ENCODE data around the gene UBTF. TPM values are rescaled to one million over a fixed set of nuclear protein-coding genes. Genes with fewer than 3 reads are reported as not detected.
"Not testable (repeated sequence)": the region's sequence is repeated elsewhere in the genome, so short reads cannot be mapped to it uniquely, and the experiment has no call there.

The UBTF gene
- polyA plus RNA-seq, 2 donors = 30.3 to 35.2 TPM

- WGBS, 2 donors = 83 to 87% methylated on average over 10 of the region's 10 CpGs
- Histone ChIP-seq H3K4me3 (ENCODE audit: low read depth in 1 of 2, low read length in 2 of 2) (no peak overlapping the region), H3K4me1 (ENCODE audit: control insufficient read depth in 2 of 2, insufficient read depth in 2 of 2, low read length in 1 of 2) (no peaks in the 10 kb centered on the region), H3K9me3 (ENCODE audit: control insufficient read depth in 2 of 2, insufficient read depth in 1 of 2, low read depth in 1 of 2, low read length in 1 of 2) (no peaks in the 10 kb centered on the region), H3K27ac (ENCODE audit: low read depth in 2 of 2, low read length in 1 of 2) (no peak overlapping the region), H3K36me3 (ENCODE audit: control insufficient read depth in 2 of 2, insufficient read depth in 2 of 2, low read length in 1 of 2) (no peaks in the 10 kb centered on the region), H3K27me3 (ENCODE audit: control insufficient read depth in 1 of 2, insufficient read depth in 2 of 2, low read length in 2 of 2) (no peaks in the 10 kb centered on the region)
These were observed 28.6 kb upstream of the UBTF start for GRCh38 chr17:44247876-44248736.

GRCh38 chr17:44247440-44247841 is 28.0 kb upstream of the UBTF start:
- Histone ChIP-seq H3K27me3 (ENCODE audit: control insufficient read depth in 1 of 2, insufficient read depth in 2 of 2, low read length in 2 of 2) (no peaks in the 10 kb centered on the region), H3K4me3 (ENCODE audit: low read depth in 1 of 2, low read length in 2 of 2) (no peak overlapping the region), H3K27ac (ENCODE audit: low read depth in 2 of 2, low read length in 1 of 2) (no peak overlapping the region), H3K4me1 (ENCODE audit: control insufficient read depth in 2 of 2, insufficient read depth in 2 of 2, low read length in 1 of 2) (no peaks in the 10 kb centered on the region), H3K9me3 (ENCODE audit: control insufficient read depth in 2 of 2, insufficient read depth in 1 of 2, low read depth in 1 of 2, low read length in 1 of 2) (no peaks in the 10 kb centered on the region), H3K36me3 (ENCODE audit: control insufficient read depth in 2 of 2, insufficient read depth in 2 of 2, low read length in 1 of 2) (no peaks in the 10 kb centered on the region)
- WGBS, 2 donors = 60 to 63% methylated on average over 7 of the region's 7 CpGs

- H3K4me3 ChIP-seq (ENCODE audit: low read depth in 1 of 2, low read length in 2 of 2) = no peak overlapping the region
- WGBS, 2 donors = 73 to 76% methylated on average over 6 of the region's 6 CpGs
- H3K9me3 ChIP-seq (ENCODE audit: control insufficient read depth in 2 of 2, insufficient read depth in 1 of 2, low read depth in 1 of 2, low read length in 1 of 2) = no peaks in the 10 kb centered on the region
- no peaks in the 10 kb centered on the region for H3K36me3 ChIP-seq (ENCODE audit: control insufficient read depth in 2 of 2, insufficient read depth in 2 of 2, low read length in 1 of 2)
- no peak overlapping the region for H3K27ac ChIP-seq (ENCODE audit: low read depth in 2 of 2, low read length in 1 of 2)
- H3K4me1 ChIP-seq (ENCODE audit: control insufficient read depth in 2 of 2, insufficient read depth in 2 of 2, low read length in 1 of 2) = no peaks in the 10 kb centered on the region
- no peaks in the 10 kb centered on the region for H3K27me3 ChIP-seq (ENCODE audit: control insufficient read depth in 1 of 2, insufficient read depth in 2 of 2, low read length in 2 of 2)
These were observed 21.7 kb upstream of the UBTF start for GRCh38 chr17:44241106-44241624.

DNA sequence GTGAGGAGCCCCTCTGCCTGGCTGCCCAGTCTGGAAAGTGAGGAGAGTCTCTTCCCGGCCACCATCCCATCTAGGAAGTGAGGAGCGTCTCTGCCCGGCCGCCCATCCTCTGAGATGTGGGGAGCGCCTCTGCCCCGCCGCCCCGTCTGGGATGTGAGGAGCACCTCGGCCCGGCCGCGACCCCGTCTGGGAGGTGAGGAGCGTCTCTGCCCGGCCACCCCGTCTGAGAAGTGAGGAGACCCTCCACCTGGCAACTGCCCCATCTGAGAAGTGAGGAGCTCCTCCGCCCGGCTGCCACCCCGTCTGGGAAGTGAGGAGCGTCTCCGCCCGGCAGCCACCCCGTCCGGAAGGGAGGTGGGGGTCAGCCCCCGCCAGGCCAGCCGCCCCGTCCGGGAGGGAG is 18.4 kb upstream of the UBTF start:
- WGBS, 2 donors = 91% methylated on average over 13 to 28 of the region's 28 CpGs
- not testable (repeated sequence) for H3K9me3 ChIP-seq (ENCODE audit: control insufficient read depth in 2 of 2, insufficient read depth in 1 of 2, low read depth in 1 of 2, low read length in 1 of 2); H3K4me1 ChIP-seq (ENCODE audit: control insufficient read depth in 2 of 2, insufficient read depth in 2 of 2, low read length in 1 of 2); H3K36me3 ChIP-seq (ENCODE audit: control insufficient read depth in 2 of 2, insufficient read depth in 2 of 2, low read length in 1 of 2); H3K4me3 ChIP-seq (ENCODE audit: low read depth in 1 of 2, low read length in 2 of 2); H3K27ac ChIP-seq (ENCODE audit: low read depth in 2 of 2, low read length in 1 of 2); H3K27me3 ChIP-seq (ENCODE audit: control insufficient read depth in 1 of 2, insufficient read depth in 2 of 2, low read length in 2 of 2)

- Histone ChIP-seq H3K27ac (ENCODE audit: low read depth in 2 of 2, low read length in 1 of 2) (no peak overlapping the region), H3K4me3 (ENCODE audit: low read depth in 1 of 2, low read length in 2 of 2) (no peak overlapping the region), H3K4me1 (ENCODE audit: control insufficient read depth in 2 of 2, insufficient read depth in 2 of 2, low read length in 1 of 2) (no peaks in the 10 kb centered on the region), H3K9me3 (ENCODE audit: control insufficient read depth in 2 of 2, insufficient read depth in 1 of 2, low read depth in 1 of 2, low read length in 1 of 2) (no peaks in the 10 kb centered on the region), H3K36me3 (ENCODE audit: control insufficient read depth in 2 of 2, insufficient read depth in 2 of 2, low read length in 1 of 2) (no peaks in the 10 kb centered on the region), H3K27me3 (ENCODE audit: control insufficient read depth in 1 of 2, insufficient read depth in 2 of 2, low read length in 2 of 2) (no peaks in the 10 kb centered on the region)
- 56 to 67% methylated on average over 5 of the region's 5 CpGs for WGBS, 2 donors
These were observed 17.0 kb upstream of the UBTF start for GRCh38 chr17:44236444-44236991.

DNA sequence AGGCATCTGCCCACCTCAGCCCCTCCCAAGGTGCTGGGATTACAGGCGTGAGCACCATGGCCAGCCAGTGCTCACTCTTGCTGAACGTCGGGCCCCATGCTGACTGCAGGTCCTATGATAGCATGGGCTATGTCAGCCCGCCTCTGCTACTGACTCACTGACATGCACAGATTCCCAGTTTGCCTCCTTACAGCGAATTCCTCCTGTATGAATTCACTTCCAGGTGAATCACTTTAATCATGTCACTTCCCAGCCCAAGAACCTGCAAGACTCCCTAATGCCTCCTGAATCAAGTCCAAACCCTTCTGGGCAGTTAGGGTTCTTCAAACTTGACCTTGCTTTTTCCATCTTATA is 16.1 kb upstream of the UBTF start:
- no peaks in the 10 kb centered on the region for H3K4me1 ChIP-seq (ENCODE audit: control insufficient read depth in 2 of 2, insufficient read depth in 2 of 2, low read length in 1 of 2)
- H3K27ac ChIP-seq (ENCODE audit: low read depth in 2 of 2, low read length in 1 of 2) = no peak overlapping the region
- H3K27me3 ChIP-seq (ENCODE audit: control insufficient read depth in 1 of 2, insufficient read depth in 2 of 2, low read length in 2 of 2) = no peaks in the 10 kb centered on the region
- H3K4me3 ChIP-seq (ENCODE audit: low read depth in 1 of 2, low read length in 2 of 2) = no peak overlapping the region
- H3K9me3 ChIP-seq (ENCODE audit: control insufficient read depth in 2 of 2, insufficient read depth in 1 of 2, low read depth in 1 of 2, low read length in 1 of 2) = no peaks in the 10 kb centered on the region
- WGBS, 2 donors = 54 to 86% methylated on average over 5 of the region's 5 CpGs
- H3K36me3 ChIP-seq (ENCODE audit: control insufficient read depth in 2 of 2, insufficient read depth in 2 of 2, low read length in 1 of 2) = no peaks in the 10 kb centered on the region

DNA sequence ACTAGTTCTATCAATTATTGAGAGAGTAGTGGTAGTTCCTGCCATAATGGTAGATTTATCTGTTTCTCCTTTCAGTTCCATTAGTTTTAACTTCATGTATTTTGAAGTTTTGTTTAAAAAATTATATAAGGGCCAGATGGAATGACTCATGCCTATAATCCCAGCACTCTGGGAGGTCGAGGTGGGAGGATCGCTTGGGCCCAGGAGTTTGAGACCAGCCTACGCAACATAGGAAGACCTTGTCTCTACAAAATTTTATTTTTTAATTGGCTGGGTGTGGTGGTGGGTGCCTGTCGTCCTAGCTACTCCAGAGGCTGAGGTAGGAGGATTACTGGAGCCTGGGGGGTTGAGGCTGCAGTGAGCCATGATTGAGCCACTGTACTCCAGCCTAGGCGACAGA is 14.1 kb upstream of the UBTF start:
- Histone ChIP-seq H3K27me3 (ENCODE audit: control insufficient read depth in 1 of 2, insufficient read depth in 2 of 2, low read length in 2 of 2) (no peaks in the 10 kb centered on the region), H3K4me3 (ENCODE audit: low read depth in 1 of 2, low read length in 2 of 2) (no peak overlapping the region), H3K36me3 (ENCODE audit: control insufficient read depth in 2 of 2, insufficient read depth in 2 of 2, low read length in 1 of 2) (no peaks in the 10 kb centered on the region), H3K4me1 (ENCODE audit: control insufficient read depth in 2 of 2, insufficient read depth in 2 of 2, low read length in 1 of 2) (no peaks in the 10 kb centered on the region), H3K27ac (ENCODE audit: low read depth in 2 of 2, low read length in 1 of 2) (no peak overlapping the region), H3K9me3 (ENCODE audit: control insufficient read depth in 2 of 2, insufficient read depth in 1 of 2, low read depth in 1 of 2, low read length in 1 of 2) (no peaks in the 10 kb centered on the region)
- WGBS, 2 donors = 73 to 82% methylated on average over 5 of the region's 5 CpGs

GRCh38 chr17:44232061-44232460 is 12.6 kb upstream of the UBTF start:
- Histone ChIP-seq H3K27me3 (ENCODE audit: control insufficient read depth in 1 of 2, insufficient read depth in 2 of 2, low read length in 2 of 2) (no peaks in the 10 kb centered on the region), H3K27ac (ENCODE audit: low read depth in 2 of 2, low read length in 1 of 2) (no peak overlapping the region), H3K9me3 (ENCODE audit: control insufficient read depth in 2 of 2, insufficient read depth in 1 of 2, low read depth in 1 of 2, low read length in 1 of 2) (no peaks in the 10 kb centered on the region), H3K36me3 (ENCODE audit: control insufficient read depth in 2 of 2, insufficient read depth in 2 of 2, low read length in 1 of 2) (no peaks in the 10 kb centered on the region), H3K4me1 (ENCODE audit: control insufficient read depth in 2 of 2, insufficient read depth in 2 of 2, low read length in 1 of 2) (no peaks in the 10 kb centered on the region), H3K4me3 (ENCODE audit: low read depth in 1 of 2, low read length in 2 of 2) (no peak overlapping the region)
- WGBS, 2 donors = 87 to 91% methylated on average over 7 of the region's 7 CpGs

- Histone ChIP-seq H3K9me3 (ENCODE audit: control insufficient read depth in 2 of 2, insufficient read depth in 1 of 2, low read depth in 1 of 2, low read length in 1 of 2) (no peaks in the 10 kb centered on the region), H3K27me3 (ENCODE audit: control insufficient read depth in 1 of 2, insufficient read depth in 2 of 2, low read length in 2 of 2) (no peaks in the 10 kb centered on the region), H3K4me1 (ENCODE audit: control insufficient read depth in 2 of 2, insufficient read depth in 2 of 2, low read length in 1 of 2) (no peaks in the 10 kb centered on the region), H3K4me3 (ENCODE audit: low read depth in 1 of 2, low read length in 2 of 2) (no peak overlapping the region), H3K36me3 (ENCODE audit: control insufficient read depth in 2 of 2, insufficient read depth in 2 of 2, low read length in 1 of 2) (no peaks in the 10 kb centered on the region), H3K27ac (ENCODE audit: low read depth in 2 of 2, low read length in 1 of 2) (no peak overlapping the region)
- 77 to 87% methylated on average over 9 of the region's 9 CpGs for WGBS, 2 donors
These were observed 10.7 kb upstream of the UBTF start for GRCh38 chr17:44230140-44230539.

DNA sequence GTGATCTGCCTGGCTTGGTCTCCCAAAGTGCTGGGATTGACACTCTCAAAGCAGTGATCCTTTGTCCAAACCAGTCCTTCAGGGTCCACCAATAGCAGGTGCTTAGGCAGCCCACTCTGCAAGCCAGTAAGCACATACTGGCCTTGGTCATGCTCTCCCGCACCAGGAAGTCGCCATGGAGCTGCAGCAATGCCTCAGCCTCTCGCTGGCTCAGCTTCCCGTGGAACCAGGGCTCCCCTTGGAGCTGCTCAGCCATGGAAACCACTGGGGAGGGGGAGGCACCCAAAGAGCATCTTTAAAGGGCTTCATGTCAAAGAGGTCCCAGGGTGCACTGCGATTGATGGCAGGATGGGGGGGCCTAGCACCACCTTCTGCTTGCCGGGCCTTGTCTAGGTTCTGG is 9.6 kb upstream of the UBTF start:
- no peak overlapping the region for H3K4me3 ChIP-seq (ENCODE audit: low read depth in 1 of 2, low read length in 2 of 2)
- no peaks in the 10 kb centered on the region for H3K9me3 ChIP-seq (ENCODE audit: control insufficient read depth in 2 of 2, insufficient read depth in 1 of 2, low read depth in 1 of 2, low read length in 1 of 2)
- H3K27me3 ChIP-seq (ENCODE audit: control insufficient read depth in 1 of 2, insufficient read depth in 2 of 2, low read length in 2 of 2) = no peaks in the 10 kb centered on the region
- 88 to 89% methylated on average over 6 of the region's 6 CpGs for WGBS, 2 donors
- no peaks in the 10 kb centered on the region for H3K36me3 ChIP-seq (ENCODE audit: control insufficient read depth in 2 of 2, insufficient read depth in 2 of 2, low read length in 1 of 2)
- no peaks in the 10 kb centered on the region for H3K4me1 ChIP-seq (ENCODE audit: control insufficient read depth in 2 of 2, insufficient read depth in 2 of 2, low read length in 1 of 2)
- no peak overlapping the region for H3K27ac ChIP-seq (ENCODE audit: low read depth in 2 of 2, low read length in 1 of 2)

Data from esophagus (tissue), 2 donors.